ENCODE measurements around the gene C7orf25. TPM values are rescaled to one million over a fixed set of nuclear protein-coding genes. Genes with fewer than 3 reads are reported as not detected.

The C7orf25 gene
- total and polyA plus RNA-seq, 2 of the 13 experiments (the other 11 are each of a cell fraction or from before 2014, with no cell fraction given): 0.37 to 1.3 TPM

DNA sequence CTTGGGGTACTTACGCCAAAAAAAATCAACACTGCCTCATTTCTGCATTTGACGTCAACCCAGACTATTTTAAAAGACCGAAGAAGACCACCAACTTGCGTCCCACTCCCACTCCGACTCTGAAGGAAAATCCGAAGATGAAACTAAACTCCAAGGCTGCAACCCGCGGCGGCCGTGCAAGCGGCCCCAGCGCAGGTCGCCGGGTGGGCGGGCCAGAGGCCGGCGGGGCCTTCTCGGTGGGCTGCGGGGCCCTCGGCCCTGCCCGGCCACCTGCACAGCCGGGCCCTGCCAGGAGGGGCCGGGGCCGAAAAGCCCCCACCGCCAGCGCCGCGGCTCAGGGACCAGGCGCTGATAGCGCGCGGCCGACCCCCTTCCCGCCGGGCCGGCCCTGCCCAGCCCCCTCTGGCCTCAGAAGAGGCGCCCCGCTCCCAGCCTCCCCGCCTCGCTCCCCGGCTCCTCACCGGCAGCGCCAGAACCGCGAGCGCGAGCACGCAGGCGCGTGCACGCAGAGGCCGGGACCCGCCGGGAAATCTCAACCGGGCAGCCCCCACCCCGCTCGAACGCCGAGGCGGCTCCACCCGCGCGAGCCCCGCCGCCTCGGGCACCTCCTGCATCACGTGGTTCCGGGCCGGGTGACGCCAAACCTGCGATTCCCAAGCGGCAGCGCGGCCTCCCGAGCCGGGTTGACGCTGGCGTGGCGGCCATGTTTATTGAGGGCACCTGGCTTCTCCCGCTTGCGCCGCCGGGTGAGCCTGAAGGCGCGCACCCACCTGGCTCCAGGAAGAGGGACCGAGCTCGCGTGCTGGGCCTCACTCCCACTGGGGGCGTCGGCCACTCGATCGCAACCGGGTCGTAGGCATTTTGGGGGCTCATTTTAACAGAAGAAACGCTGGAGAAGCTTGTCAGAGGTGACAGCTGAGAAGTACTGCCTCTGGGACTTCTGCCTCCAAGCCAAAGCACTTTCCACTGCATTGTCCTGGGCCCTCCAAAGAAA lies at the start of gene C7orf25 (continued):
- TF ChIP-seq ZNF619 (CRISPR knock-in tag; IDR thresholded peaks at IDR 0.05) (peak; percentile 95), MIER2 (CRISPR knock-in tag; IDR thresholded peaks at IDR 0.05) (no peak; the same call in none of the 2 replicates), ZIK1 (CRISPR knock-in tag; IDR thresholded peaks at IDR 0.05; ENCODE audit: borderline replicate concordance, low read depth) (peak; percentile 87; the same call in 1 of the 2 replicates), SP1 (IDR thresholded peaks at IDR 0.05) (no peak), SP1 (CRISPR knock-in tag; IDR thresholded peaks at IDR 0.05) (peak; percentile 66), ZSCAN9 (CRISPR knock-in tag; IDR thresholded peaks at IDR 0.05; ENCODE audit: borderline replicate concordance) (peak; percentile 31), ZBTB8A (CRISPR knock-in tag; IDR thresholded peaks at IDR 0.05; ENCODE audit: borderline replicate concordance, low read depth) (no peak), DPF2 (CRISPR knock-in tag; IDR thresholded peaks at IDR 0.05; ENCODE audit: borderline replicate concordance, low read depth) (no peak)
- TF ChIP-seq, protein P1, sequence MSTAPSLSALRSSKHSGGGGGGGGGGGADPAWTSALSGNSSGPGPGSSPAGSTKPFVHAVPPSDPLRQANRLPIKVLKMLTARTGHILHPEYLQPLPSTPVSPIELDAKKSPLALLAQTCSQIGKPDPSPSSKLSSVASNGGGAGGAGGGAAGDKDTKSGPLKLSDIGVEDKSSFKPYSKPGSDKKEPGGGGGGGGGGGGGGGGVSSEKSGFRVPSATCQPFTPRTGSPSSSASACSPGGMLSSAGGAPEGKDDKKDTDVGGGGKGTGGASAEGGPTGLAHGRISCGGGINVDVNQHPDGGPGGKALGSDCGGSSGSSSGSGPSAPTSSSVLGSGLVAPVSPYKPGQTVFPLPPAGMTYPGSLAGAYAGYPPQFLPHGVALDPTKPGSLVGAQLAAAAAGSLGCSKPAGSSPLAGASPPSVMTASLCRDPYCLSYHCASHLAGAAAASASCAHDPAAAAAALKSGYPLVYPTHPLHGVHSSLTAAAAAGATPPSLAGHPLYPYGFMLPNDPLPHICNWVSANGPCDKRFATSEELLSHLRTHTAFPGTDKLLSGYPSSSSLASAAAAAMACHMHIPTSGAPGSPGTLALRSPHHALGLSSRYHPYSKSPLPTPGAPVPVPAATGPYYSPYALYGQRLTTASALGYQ (CRISPR knock-in tag; IDR thresholded peaks at IDR 0.05): peak; percentile 56
- TF ChIP-seq, protein P2, sequence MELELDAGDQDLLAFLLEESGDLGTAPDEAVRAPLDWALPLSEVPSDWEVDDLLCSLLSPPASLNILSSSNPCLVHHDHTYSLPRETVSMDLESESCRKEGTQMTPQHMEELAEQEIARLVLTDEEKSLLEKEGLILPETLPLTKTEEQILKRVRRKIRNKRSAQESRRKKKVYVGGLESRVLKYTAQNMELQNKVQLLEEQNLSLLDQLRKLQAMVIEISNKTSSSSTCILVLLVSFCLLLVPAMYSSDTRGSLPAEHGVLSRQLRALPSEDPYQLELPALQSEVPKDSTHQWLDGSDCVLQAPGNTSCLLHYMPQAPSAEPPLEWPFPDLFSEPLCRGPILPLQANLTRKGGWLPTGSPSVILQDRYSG (CRISPR knock-in tag; IDR thresholded peaks at IDR 0.05): no peak
- TF ChIP-seq, protein P3, sequence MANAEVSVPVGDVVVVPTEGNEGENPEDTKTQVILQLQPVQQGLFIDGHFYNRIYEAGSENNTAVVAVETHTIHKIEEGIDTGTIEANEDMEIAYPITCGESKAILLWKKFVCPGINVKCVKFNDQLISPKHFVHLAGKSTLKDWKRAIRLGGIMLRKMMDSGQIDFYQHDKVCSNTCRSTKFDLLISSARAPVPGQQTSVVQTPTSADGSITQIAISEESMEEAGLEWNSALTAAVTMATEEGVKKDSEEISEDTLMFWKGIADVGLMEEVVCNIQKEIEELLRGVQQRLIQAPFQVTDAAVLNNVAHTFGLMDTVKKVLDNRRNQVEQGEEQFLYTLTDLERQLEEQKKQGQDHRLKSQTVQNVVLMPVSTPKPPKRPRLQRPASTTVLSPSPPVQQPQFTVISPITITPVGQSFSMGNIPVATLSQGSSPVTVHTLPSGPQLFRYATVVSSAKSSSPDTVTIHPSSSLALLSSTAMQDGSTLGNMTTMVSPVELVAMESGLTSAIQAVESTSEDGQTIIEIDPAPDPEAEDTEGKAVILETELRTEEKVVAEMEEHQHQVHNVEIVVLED (CRISPR knock-in tag; IDR thresholded peaks at IDR 0.05; ENCODE audit: borderline replicate concordance): peak; percentile 95
- TF ChIP-seq, protein P4, sequence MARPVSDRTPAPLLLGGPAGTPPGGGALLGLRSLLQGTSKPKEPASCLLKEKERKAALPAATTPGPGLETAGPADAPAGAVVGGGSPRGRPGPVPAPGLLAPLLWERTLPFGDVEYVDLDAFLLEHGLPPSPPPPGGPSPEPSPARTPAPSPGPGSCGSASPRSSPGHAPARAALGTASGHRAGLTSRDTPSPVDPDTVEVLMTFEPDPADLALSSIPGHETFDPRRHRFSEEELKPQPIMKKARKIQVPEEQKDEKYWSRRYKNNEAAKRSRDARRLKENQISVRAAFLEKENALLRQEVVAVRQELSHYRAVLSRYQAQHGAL (CRISPR knock-in tag; IDR thresholded peaks at IDR 0.05; ENCODE audit: not compliant biosample characterization): peak; percentile 55
- TF ChIP-seq, protein P5, sequence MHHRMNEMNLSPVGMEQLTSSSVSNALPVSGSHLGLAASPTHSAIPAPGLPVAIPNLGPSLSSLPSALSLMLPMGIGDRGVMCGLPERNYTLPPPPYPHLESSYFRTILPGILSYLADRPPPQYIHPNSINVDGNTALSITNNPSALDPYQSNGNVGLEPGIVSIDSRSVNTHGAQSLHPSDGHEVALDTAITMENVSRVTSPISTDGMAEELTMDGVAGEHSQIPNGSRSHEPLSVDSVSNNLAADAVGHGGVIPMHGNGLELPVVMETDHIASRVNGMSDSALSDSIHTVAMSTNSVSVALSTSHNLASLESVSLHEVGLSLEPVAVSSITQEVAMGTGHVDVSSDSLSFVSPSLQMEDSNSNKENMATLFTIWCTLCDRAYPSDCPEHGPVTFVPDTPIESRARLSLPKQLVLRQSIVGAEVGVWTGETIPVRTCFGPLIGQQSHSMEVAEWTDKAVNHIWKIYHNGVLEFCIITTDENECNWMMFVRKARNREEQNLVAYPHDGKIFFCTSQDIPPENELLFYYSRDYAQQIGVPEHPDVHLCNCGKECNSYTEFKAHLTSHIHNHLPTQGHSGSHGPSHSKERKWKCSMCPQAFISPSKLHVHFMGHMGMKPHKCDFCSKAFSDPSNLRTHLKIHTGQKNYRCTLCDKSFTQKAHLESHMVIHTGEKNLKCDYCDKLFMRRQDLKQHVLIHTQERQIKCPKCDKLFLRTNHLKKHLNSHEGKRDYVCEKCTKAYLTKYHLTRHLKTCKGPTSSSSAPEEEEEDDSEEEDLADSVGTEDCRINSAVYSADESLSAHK (CRISPR knock-in tag; IDR thresholded peaks at IDR 0.05; ENCODE audit: borderline replicate concordance): no peak
- TF ChIP-seq, protein P6, sequence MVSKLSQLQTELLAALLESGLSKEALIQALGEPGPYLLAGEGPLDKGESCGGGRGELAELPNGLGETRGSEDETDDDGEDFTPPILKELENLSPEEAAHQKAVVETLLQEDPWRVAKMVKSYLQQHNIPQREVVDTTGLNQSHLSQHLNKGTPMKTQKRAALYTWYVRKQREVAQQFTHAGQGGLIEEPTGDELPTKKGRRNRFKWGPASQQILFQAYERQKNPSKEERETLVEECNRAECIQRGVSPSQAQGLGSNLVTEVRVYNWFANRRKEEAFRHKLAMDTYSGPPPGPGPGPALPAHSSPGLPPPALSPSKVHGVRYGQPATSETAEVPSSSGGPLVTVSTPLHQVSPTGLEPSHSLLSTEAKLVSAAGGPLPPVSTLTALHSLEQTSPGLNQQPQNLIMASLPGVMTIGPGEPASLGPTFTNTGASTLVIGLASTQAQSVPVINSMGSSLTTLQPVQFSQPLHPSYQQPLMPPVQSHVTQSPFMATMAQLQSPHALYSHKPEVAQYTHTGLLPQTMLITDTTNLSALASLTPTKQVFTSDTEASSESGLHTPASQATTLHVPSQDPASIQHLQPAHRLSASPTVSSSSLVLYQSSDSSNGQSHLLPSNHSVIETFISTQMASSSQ (IDR thresholded peaks at IDR 0.05; ENCODE audit: low read depth): no peak
- TF ChIP-seq, protein P6 (CRISPR knock-in tag; IDR thresholded peaks at IDR 0.05; ENCODE audit: borderline replicate concordance): peak; percentile 58; the same call in 1 of the 2 replicates
